K562 (cell line): ENCODE measurements around the gene BAD. TPM values are rescaled to one million over a fixed set of nuclear protein-coding genes. Genes with fewer than 3 reads are reported as not detected.

Source experiments
- CBX8 ChIP-seq: fragments of 200-600 bp; sonication (generic); IDR thresholded peaks from 2 replicates; pipeline ENCODE4 v1.6.1; 2012; ENCODE audit warnings: borderline replicate concordance, mixed run types, low read depth, mild to moderate bottlenecking, moderate library complexity, mixed read lengths, low read length, control low read depth, inconsistent platforms; ENCODE audit not compliant: poor library complexity, severe bottlenecking; ENCODE audit errors: extremely low read depth
- LARP7 ChIP-seq: fragments of 450-650 bp; IDR thresholded peaks from 2 replicates; pipeline ENCODE4 v1.6.1; 2016
- MECOM ChIP-seq: fragments of 250-450 bp; sonication (Bioruptor Pico); IDR thresholded peaks from 2 replicates; pipeline ENCODE4 v1.8.0; 2022; ENCODE audit warnings: inconsistent platforms
- MEF2D ChIP-seq: conservative IDR thresholded peaks from 2 replicates; pipeline ENCODE4 v1.6.1; 2016; ENCODE audit warnings: low read depth, missing genetic modification characterization, missing compliant biosample characterization
- MEIS2 ChIP-seq: fragments of 450-650 bp; IDR thresholded peaks from 2 replicates; pipeline ENCODE4 v1.6.1; 2014; ENCODE audit warnings: mild to moderate bottlenecking; ENCODE audit not compliant: partially characterized antibody
- PHB2 ChIP-seq: fragments of 450-650 bp; IDR thresholded peaks from 2 replicates; pipeline ENCODE4 v1.6.1; 2017; ENCODE audit warnings: low read depth
- TAF7 ChIP-seq: fragments of 450-650 bp; IDR thresholded peaks from 2 replicates; pipeline ENCODE4 v1.6.1; 2016; ENCODE audit warnings: missing genetic modification characterization, missing compliant biosample characterization
- ZC3H4 ChIP-seq: sonication (generic); formaldehyde crosslinking; IDR thresholded peaks from 2 replicates; pipeline ENCODE4 v1.9.0; 2021; ENCODE audit warnings: missing genetic modification reagents, borderline replicate concordance
- ZKSCAN1 ChIP-seq: fragments of 150-350 bp; IDR thresholded peaks from 2 replicates; pipeline ENCODE4 v1.6.1; 2016; ENCODE audit warnings: low read depth, low read length
- ZNF239 ChIP-seq: fragments of 250-450 bp; sonication (Bioruptor Pico); IDR thresholded peaks from 2 replicates; pipeline ENCODE4 v1.4.0; 2020; ENCODE audit warnings: mild to moderate bottlenecking
- polyA plus RNA-seq, 8 experiments: library from polyadenylated mRNA; depleted of rRNA in 4 of 8; stranded (reverse) in 5 of 8; unstranded in 3 of 8; fragments of >200 nt; fragmentation: Nextera tagmentation in 2 of 8; fragmentation: Illumina TruSeq in 1 of 8; extraction: Ambion mirVana in 2 of 8; extraction: Trizol in 1 of 8; gene quantifications; 2 replicates each; pipeline versions ENCODE4 v1.2.1 to v1.2.3, GENCODE V29; 2011 to 2014; ENCODE audit warnings: inconsistent platforms in 1 of 8, missing spikeins in 1 of 8
- total RNA-seq, 7 experiments: library from RNA; depleted of rRNA in 6 of 7; stranded (reverse); fragments of >200 nt in 6 of 7; fragmentation: Illumina TruSeq in 2 of 7; extraction: Trizol in 2 of 7; gene quantifications; 2 replicates each; pipeline versions ENCODE4 v1.2.1 to v1.2.3, GENCODE V29; 2011 to 2021; ENCODE audit warnings: low replicate concordance in 1 of 7
- TF ChIP-seq, protein P1 (sequence below), 2 experiments: IDR thresholded peaks; 2 replicates each; pipeline ENCODE4 v1.6.1; 2012; ENCODE audit warnings: improper control_type of control experiment in 2 of 2, low read depth in 2 of 2, low read length in 2 of 2, borderline replicate concordance in 1 of 2
- TF ChIP-seq, protein P2 (sequence below): fragments of 250-450 bp; sonication (Bioruptor Pico); IDR thresholded peaks from 2 replicates; pipeline ENCODE4 v1.5.0; 2021
- TF ChIP-seq, protein P3 (sequence below): fragments of 450-650 bp; formaldehyde crosslinking; IDR thresholded peaks from 2 replicates; pipeline ENCODE4 v1.4.0; 2022; ENCODE audit warnings: missing genetic modification characterization
- TF ChIP-seq, protein P4 (sequence below): fragments of 250-450 bp; sonication (Bioruptor Pico); IDR thresholded peaks from 2 replicates; pipeline ENCODE4 v1.6.1; 2021; ENCODE audit warnings: mild to moderate bottlenecking
- TF ChIP-seq, protein P5 (sequence below): fragments of 450-650 bp; formaldehyde crosslinking; IDR thresholded peaks from 2 replicates; pipeline ENCODE4 v1.4.0; 2020; ENCODE audit warnings: mild to moderate bottlenecking, moderate library complexity
- TF ChIP-seq, protein P6 (sequence below): fragments of 250-450 bp; sonication (Bioruptor Pico); IDR thresholded peaks from 2 replicates; pipeline ENCODE4 v1.8.0; 2022; ENCODE audit warnings: inconsistent platforms, mild to moderate bottlenecking, moderate library complexity, borderline replicate concordance
- TF ChIP-seq, protein P7 (sequence below): sonication (generic); formaldehyde crosslinking; IDR thresholded peaks from 2 replicates; pipeline ENCODE4 v1.8.0; 2022; ENCODE audit warnings: mild to moderate bottlenecking, missing genetic modification reagents

BAD gene
- total and polyA plus RNA-seq, 9 of the 15 experiments (the other 6 are each of a cell fraction or from before 2014, with no cell fraction given) = 0.61 to 45.6 (median 11.8) TPM

DNA sequence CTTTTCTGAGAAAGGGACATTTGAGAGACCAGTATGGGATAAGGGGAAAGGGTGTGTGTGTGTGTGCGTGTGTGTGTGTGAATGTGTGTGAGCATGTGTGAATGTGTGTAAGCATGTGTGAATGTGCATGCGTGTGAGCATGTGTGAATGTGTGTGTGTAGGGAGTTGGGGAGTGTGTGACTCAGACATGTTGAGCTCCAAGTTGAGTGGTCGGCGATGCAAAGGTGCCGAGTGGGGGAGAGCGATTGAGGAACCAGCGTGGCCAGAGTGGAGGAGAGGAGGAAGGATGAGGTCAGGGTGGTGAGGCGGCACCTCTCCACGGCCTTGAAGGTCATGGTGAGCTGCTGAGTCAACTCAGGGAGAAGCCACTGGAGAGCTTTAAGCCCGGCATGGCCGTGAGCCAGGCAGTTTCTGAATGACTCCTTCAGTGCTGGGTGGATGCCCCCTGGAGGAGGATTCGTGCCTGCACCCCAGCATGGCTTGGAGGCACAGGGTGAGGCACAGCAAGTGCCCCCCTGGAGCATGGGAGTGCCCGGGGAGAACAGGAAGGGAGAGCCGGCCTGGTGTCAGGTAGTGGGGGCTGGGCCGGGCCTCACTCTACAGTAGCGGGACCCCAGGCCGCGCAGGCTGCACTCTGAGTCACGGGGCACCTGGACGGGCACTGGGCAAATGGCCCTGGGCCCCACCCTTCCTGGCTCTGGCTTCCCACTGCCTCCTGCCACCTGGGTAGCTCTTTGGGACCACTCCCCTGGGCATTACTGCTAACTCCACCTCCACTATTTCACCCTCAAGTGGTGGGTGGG is 47.3 kb upstream of the BAD start (continued):
- TF ChIP-seq MEF2D (0 out of 2 replicates have a peak, but pooled peaks have one; percentile 27), ZKSCAN1 (no peak), MEIS2 (peak; percentile 1), LARP7 (peak; percentile 95; the same call in 1 of the 2 replicates), TAF7 (tag) (0 out of 2 replicates have a peak, but pooled peaks have one; percentile 19), CBX8 (no peak), ZC3H4 (no peak), ZNF239 (CRISPR knock-in tag) (no peak), PHB2 (0 out of 2 replicates have a peak, but pooled peaks have one; percentile 50), MECOM (CRISPR knock-in tag) (no peak)
- TF ChIP-seq, protein P1, sequence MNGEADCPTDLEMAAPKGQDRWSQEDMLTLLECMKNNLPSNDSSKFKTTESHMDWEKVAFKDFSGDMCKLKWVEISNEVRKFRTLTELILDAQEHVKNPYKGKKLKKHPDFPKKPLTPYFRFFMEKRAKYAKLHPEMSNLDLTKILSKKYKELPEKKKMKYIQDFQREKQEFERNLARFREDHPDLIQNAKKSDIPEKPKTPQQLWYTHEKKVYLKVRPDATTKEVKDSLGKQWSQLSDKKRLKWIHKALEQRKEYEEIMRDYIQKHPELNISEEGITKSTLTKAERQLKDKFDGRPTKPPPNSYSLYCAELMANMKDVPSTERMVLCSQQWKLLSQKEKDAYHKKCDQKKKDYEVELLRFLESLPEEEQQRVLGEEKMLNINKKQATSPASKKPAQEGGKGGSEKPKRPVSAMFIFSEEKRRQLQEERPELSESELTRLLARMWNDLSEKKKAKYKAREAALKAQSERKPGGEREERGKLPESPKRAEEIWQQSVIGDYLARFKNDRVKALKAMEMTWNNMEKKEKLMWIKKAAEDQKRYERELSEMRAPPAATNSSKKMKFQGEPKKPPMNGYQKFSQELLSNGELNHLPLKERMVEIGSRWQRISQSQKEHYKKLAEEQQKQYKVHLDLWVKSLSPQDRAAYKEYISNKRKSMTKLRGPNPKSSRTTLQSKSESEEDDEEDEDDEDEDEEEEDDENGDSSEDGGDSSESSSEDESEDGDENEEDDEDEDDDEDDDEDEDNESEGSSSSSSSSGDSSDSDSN (IDR thresholded peaks at IDR 0.05; ENCODE audit: borderline replicate concordance in 1 of 2, low read depth in 2 of 2, low read length in 2 of 2) = peak in 1 of 2 experiments; percentile 16; a peak in 1 of 4 replicates
- TF ChIP-seq, protein P2, sequence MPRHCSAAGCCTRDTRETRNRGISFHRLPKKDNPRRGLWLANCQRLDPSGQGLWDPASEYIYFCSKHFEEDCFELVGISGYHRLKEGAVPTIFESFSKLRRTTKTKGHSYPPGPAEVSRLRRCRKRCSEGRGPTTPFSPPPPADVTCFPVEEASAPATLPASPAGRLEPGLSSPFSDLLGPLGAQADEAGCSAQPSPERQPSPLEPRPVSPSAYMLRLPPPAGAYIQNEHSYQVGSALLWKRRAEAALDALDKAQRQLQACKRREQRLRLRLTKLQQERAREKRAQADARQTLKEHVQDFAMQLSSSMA = no peak
- TF ChIP-seq, protein P3, sequence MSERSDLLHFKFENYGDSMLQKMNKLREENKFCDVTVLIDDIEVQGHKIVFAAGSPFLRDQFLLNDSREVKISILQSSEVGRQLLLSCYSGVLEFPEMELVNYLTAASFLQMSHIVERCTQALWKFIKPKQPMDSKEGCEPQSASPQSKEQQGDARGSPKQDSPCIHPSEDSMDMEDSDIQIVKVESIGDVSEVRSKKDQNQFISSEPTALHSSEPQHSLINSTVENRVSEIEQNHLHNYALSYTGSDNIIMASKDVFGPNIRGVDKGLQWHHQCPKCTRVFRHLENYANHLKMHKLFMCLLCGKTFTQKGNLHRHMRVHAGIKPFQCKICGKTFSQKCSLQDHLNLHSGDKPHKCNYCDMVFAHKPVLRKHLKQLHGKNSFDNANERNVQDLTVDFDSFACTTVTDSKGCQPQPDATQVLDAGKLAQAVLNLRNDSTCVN = peak; percentile 95
- TF ChIP-seq, protein P4, sequence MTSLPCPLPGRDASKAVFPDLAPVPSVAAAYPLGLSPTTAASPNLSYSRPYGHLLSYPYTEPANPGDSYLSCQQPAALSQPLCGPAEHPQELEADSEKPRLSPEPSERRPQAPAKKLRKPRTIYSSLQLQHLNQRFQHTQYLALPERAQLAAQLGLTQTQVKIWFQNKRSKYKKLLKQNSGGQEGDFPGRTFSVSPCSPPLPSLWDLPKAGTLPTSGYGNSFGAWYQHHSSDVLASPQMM = no peak
- TF ChIP-seq, protein P5, sequence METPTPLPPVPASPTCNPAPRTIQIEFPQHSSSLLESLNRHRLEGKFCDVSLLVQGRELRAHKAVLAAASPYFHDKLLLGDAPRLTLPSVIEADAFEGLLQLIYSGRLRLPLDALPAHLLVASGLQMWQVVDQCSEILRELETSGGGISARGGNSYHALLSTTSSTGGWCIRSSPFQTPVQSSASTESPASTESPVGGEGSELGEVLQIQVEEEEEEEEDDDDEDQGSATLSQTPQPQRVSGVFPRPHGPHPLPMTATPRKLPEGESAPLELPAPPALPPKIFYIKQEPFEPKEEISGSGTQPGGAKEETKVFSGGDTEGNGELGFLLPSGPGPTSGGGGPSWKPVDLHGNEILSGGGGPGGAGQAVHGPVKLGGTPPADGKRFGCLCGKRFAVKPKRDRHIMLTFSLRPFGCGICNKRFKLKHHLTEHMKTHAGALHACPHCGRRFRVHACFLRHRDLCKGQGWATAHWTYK (CRISPR knock-in tag) = no peak
- TF ChIP-seq, protein P6, sequence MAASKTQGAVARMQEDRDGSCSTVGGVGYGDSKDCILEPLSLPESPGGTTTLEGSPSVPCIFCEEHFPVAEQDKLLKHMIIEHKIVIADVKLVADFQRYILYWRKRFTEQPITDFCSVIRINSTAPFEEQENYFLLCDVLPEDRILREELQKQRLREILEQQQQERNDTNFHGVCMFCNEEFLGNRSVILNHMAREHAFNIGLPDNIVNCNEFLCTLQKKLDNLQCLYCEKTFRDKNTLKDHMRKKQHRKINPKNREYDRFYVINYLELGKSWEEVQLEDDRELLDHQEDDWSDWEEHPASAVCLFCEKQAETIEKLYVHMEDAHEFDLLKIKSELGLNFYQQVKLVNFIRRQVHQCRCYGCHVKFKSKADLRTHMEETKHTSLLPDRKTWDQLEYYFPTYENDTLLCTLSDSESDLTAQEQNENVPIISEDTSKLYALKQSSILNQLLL (CRISPR knock-in tag) = no peak
- TF ChIP-seq, protein P7, sequence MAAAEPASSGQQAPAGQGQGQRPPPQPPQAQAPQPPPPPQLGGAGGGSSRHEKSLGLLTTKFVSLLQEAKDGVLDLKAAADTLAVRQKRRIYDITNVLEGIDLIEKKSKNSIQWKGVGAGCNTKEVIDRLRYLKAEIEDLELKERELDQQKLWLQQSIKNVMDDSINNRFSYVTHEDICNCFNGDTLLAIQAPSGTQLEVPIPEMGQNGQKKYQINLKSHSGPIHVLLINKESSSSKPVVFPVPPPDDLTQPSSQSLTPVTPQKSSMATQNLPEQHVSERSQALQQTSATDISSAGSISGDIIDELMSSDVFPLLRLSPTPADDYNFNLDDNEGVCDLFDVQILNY = no peak
